ENCODE data around the gene BPTF.

BPTF gene

DNA sequence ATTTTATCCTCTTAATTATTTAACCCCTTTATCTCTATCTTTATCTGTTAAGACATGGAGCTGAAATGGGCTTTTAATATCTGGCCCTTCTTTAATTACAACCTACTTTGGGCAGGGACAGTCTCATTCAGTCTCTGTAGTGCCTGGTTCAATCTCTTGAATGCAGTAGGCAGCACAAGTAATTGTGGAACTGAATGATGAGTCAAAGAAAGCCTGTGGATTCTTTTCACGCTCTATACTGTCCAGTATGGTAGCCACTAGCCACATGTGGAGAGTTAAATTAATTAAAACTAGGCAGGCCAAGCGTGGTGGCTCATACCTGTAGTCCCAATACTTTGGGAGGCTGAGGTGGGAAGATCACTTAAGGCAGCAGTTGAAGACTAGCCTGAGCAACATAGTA is 9.3 kb downstream of the BPTF start:
- Histone ChIP-seq H3K4me3 (ENCODE audit: severe bottlenecking) (no peak overlapping the region), H3K27ac (ENCODE audit: poor library complexity, severe bottlenecking) (no peak overlapping the region), H3K27me3 (ENCODE audit: insufficient read depth, poor library complexity, severe bottlenecking) (no peaks in the 10 kb centered on the region), H3K4me1 (ENCODE audit: insufficient read depth, poor library complexity, severe bottlenecking) (peaks cover 19% of the 10 kb centered on the region), H3K9me3 (ENCODE audit: severe bottlenecking) (no peaks in the 10 kb centered on the region), H3K36me3 (ENCODE audit: low read depth) (0 out of 2 replicates have a peak, but pooled peaks cover 8% of the 10 kb centered on the region)
- TF ChIP-seq, protein P1, sequence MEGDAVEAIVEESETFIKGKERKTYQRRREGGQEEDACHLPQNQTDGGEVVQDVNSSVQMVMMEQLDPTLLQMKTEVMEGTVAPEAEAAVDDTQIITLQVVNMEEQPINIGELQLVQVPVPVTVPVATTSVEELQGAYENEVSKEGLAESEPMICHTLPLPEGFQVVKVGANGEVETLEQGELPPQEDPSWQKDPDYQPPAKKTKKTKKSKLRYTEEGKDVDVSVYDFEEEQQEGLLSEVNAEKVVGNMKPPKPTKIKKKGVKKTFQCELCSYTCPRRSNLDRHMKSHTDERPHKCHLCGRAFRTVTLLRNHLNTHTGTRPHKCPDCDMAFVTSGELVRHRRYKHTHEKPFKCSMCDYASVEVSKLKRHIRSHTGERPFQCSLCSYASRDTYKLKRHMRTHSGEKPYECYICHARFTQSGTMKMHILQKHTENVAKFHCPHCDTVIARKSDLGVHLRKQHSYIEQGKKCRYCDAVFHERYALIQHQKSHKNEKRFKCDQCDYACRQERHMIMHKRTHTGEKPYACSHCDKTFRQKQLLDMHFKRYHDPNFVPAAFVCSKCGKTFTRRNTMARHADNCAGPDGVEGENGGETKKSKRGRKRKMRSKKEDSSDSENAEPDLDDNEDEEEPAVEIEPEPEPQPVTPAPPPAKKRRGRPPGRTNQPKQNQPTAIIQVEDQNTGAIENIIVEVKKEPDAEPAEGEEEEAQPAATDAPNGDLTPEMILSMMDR (IDR thresholded peaks at IDR 0.05; ENCODE audit: poor library complexity, severe bottlenecking), result no peak
- no peak for DNase-seq (ENCODE audit: low spot score)
- no peak for ATAC-seq (ENCODE audit: low read depth)

GRCh38 chr17:67836205-67836987 is 11.1 kb downstream of the BPTF start:
- no peaks in the 10 kb centered on the region for H3K27me3 ChIP-seq (ENCODE audit: insufficient read depth, poor library complexity, severe bottlenecking)
- ATAC-seq (ENCODE audit: low read depth), result peak; percentile 71; the same call in 2 of the 3 replicates
- TF ChIP-seq, protein P1 (IDR thresholded peaks at IDR 0.05; ENCODE audit: poor library complexity, severe bottlenecking), result no peak
- peak overlapping the region; percentile 33 for H3K27ac ChIP-seq (ENCODE audit: poor library complexity, severe bottlenecking)
- H3K36me3 ChIP-seq (ENCODE audit: low read depth), result 0 out of 2 replicates have a peak, but pooled peaks cover 8% of the 10 kb centered on the region
- H3K4me1 ChIP-seq (ENCODE audit: insufficient read depth, poor library complexity, severe bottlenecking), result peaks cover 9% of the 10 kb centered on the region
- no peak for DNase-seq (ENCODE audit: low spot score)
- no peaks in the 10 kb centered on the region for H3K9me3 ChIP-seq (ENCODE audit: severe bottlenecking)
- no peak overlapping the region for H3K4me3 ChIP-seq (ENCODE audit: severe bottlenecking)

DNA sequence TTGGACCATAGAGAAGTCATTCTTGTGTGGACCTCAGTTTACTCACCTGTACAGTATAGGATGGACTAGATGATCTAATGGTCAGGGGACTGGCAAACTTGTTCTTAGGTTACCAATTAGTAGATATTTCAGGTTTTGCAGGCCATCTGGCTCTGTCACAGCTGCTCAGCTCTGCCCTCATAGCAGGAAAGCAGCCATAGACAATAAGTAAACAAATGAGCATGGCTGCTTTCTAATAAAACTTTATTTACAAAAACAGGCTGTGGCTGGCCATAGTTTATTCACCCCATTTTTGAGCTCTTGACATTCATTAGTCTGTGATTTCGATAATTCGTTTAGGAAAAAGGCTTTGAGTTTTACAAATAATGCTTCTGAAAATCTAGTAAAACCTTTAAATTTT is 12.7 kb downstream of the BPTF start:
- TF ChIP-seq, protein P1 (IDR thresholded peaks at IDR 0.05; ENCODE audit: poor library complexity, severe bottlenecking), result no peak
- Histone ChIP-seq H3K4me3 (ENCODE audit: severe bottlenecking) (no peak overlapping the region), H3K4me1 (ENCODE audit: insufficient read depth, poor library complexity, severe bottlenecking) (peaks cover 17% of the 10 kb centered on the region), H3K9me3 (ENCODE audit: severe bottlenecking) (no peaks in the 10 kb centered on the region), H3K36me3 (ENCODE audit: low read depth) (peaks cover 14% of the 10 kb centered on the region), H3K27ac (ENCODE audit: poor library complexity, severe bottlenecking) (no peak overlapping the region), H3K27me3 (ENCODE audit: insufficient read depth, poor library complexity, severe bottlenecking) (no peaks in the 10 kb centered on the region)
- DNase-seq (ENCODE audit: low spot score), result no peak
- ATAC-seq (ENCODE audit: low read depth), result no peak

GRCh38 chr17:67838538-67838937 is 13.2 kb downstream of the BPTF start:
- H3K36me3 ChIP-seq (ENCODE audit: low read depth), result peaks cover 12% of the 10 kb centered on the region
- TF ChIP-seq, protein P1 (IDR thresholded peaks at IDR 0.05; ENCODE audit: poor library complexity, severe bottlenecking), result no peak
- H3K27ac ChIP-seq (ENCODE audit: poor library complexity, severe bottlenecking), result no peak overlapping the region
- no peak for DNase-seq (ENCODE audit: low spot score)
- H3K9me3 ChIP-seq (ENCODE audit: severe bottlenecking), result no peaks in the 10 kb centered on the region
- no peaks in the 10 kb centered on the region for H3K27me3 ChIP-seq (ENCODE audit: insufficient read depth, poor library complexity, severe bottlenecking)
- H3K4me1 ChIP-seq (ENCODE audit: insufficient read depth, poor library complexity, severe bottlenecking), result peaks cover 17% of the 10 kb centered on the region
- no peak overlapping the region for H3K4me3 ChIP-seq (ENCODE audit: severe bottlenecking)
- ATAC-seq (ENCODE audit: low read depth), result no peak

GRCh38 chr17:67841992-67842391 is 16.7 kb downstream of the BPTF start:
- Histone ChIP-seq H3K36me3 (ENCODE audit: low read depth) (peaks cover 6% of the 10 kb centered on the region), H3K27me3 (ENCODE audit: insufficient read depth, poor library complexity, severe bottlenecking) (no peaks in the 10 kb centered on the region), H3K4me1 (ENCODE audit: insufficient read depth, poor library complexity, severe bottlenecking) (peaks cover 7% of the 10 kb centered on the region), H3K9me3 (ENCODE audit: severe bottlenecking) (no peaks in the 10 kb centered on the region), H3K4me3 (ENCODE audit: severe bottlenecking) (no peak overlapping the region), H3K27ac (ENCODE audit: poor library complexity, severe bottlenecking) (no peak overlapping the region)
- TF ChIP-seq, protein P1 (IDR thresholded peaks at IDR 0.05; ENCODE audit: poor library complexity, severe bottlenecking), result no peak
- ATAC-seq (ENCODE audit: low read depth), result no peak
- DNase-seq (ENCODE audit: low spot score), result no peak

Data from RWPE2 (cell line).